ENCODE measurements around the gene NRAP.

NRAP gene

GRCh38 chr10:113616244-113617074 lies 47.4 kb downstream of the NRAP start:
- Histone ChIP-seq H3K9ac (ENCODE audit: insufficient read length, low read depth) (no peak overlapping the region), H3K4me1 (ENCODE audit: insufficient read depth, insufficient read length) (peaks cover 8% of the 10 kb centered on the region), H3K9me3 (ENCODE audit: insufficient read depth, low read length) (no peaks in the 10 kb centered on the region), H3K36me3 (ENCODE audit: insufficient read depth, insufficient read length, low read length) (no peaks in the 10 kb centered on the region), H3K27me3 (ENCODE audit: insufficient read depth, insufficient read length) (peaks cover 3% of the 10 kb centered on the region), H3K4me3 (ENCODE audit: insufficient read length, low read depth) (no peak overlapping the region)
- peak; percentile 57 for DNase-seq (ENCODE audit: low read depth, low spot score)
- no peak for TF ChIP-seq ZNF274 (IDR thresholded peaks at IDR 0.05; ENCODE audit: low read depth, low read length)
- no peak for TF ChIP-seq SUZ12 (IDR thresholded peaks at IDR 0.05; ENCODE audit: extremely low read depth, insufficient read depth, insufficient read length)

GRCh38 chr10:113613977-113614690 lies 49.7 kb downstream of the NRAP start:
- Histone ChIP-seq H3K4me3 (ENCODE audit: insufficient read length, low read depth) (no peak overlapping the region), H3K27me3 (ENCODE audit: insufficient read depth, insufficient read length) (peaks cover 3% of the 10 kb centered on the region), H3K9ac (ENCODE audit: insufficient read length, low read depth) (no peak overlapping the region), H3K9me3 (ENCODE audit: insufficient read depth, low read length) (no peaks in the 10 kb centered on the region), H3K36me3 (ENCODE audit: insufficient read depth, insufficient read length, low read length) (no peaks in the 10 kb centered on the region), H3K4me1 (ENCODE audit: insufficient read depth, insufficient read length) (peaks cover 8% of the 10 kb centered on the region)
- TF ChIP-seq SUZ12 (IDR thresholded peaks at IDR 0.05; ENCODE audit: extremely low read depth, insufficient read depth, insufficient read length) (no peak), ZNF274 (IDR thresholded peaks at IDR 0.05; ENCODE audit: low read depth, low read length) (no peak), YY1 (IDR thresholded peaks at IDR 0.05; ENCODE audit: insufficient read depth, insufficient read length) (no peak)
- DNase-seq (ENCODE audit: low read depth, low spot score) = no peak

- H3K36me3 ChIP-seq (ENCODE audit: insufficient read depth, insufficient read length, low read length) = no peaks in the 10 kb centered on the region
- H3K4me1 ChIP-seq (ENCODE audit: insufficient read depth, insufficient read length) = peaks cover 8% of the 10 kb centered on the region
- peaks cover 3% of the 10 kb centered on the region for H3K27me3 ChIP-seq (ENCODE audit: insufficient read depth, insufficient read length)
- H3K4me3 ChIP-seq (ENCODE audit: insufficient read length, low read depth) = no peak overlapping the region
- no peak for TF ChIP-seq ZNF274 (IDR thresholded peaks at IDR 0.05; ENCODE audit: low read depth, low read length)
- TF ChIP-seq YY1 (IDR thresholded peaks at IDR 0.05; ENCODE audit: insufficient read depth, insufficient read length) = no peak
- no peak for TF ChIP-seq SUZ12 (IDR thresholded peaks at IDR 0.05; ENCODE audit: extremely low read depth, insufficient read depth, insufficient read length)
- no peak overlapping the region for H3K9ac ChIP-seq (ENCODE audit: insufficient read length, low read depth)
- H3K9me3 ChIP-seq (ENCODE audit: insufficient read depth, low read length) = no peaks in the 10 kb centered on the region
- no peak for DNase-seq (ENCODE audit: low read depth, low spot score)
Measured at GRCh38 chr10:113613427-113613826, 50.4 kb downstream of the NRAP start.

- DNase-seq (ENCODE audit: low read depth, low spot score) = no peak
- TF ChIP-seq ZNF274 (IDR thresholded peaks at IDR 0.05; ENCODE audit: low read depth, low read length) = no peak
- no peak for TF ChIP-seq SUZ12 (IDR thresholded peaks at IDR 0.05; ENCODE audit: extremely low read depth, insufficient read depth, insufficient read length)
- no peak for TF ChIP-seq YY1 (IDR thresholded peaks at IDR 0.05; ENCODE audit: insufficient read depth, insufficient read length)
- H3K36me3 ChIP-seq (ENCODE audit: insufficient read depth, insufficient read length, low read length) = no peaks in the 10 kb centered on the region
Measured at GRCh38 chr10:113612154-113612553, 51.7 kb downstream of the NRAP start.

GRCh38 chr10:113610631-113611601 lies 52.9 kb downstream of the NRAP start:
- Histone ChIP-seq H3K36me3 (ENCODE audit: insufficient read depth, insufficient read length, low read length) (no peaks in the 10 kb centered on the region), H3K9me3 (ENCODE audit: insufficient read depth, low read length) (no peaks in the 10 kb centered on the region), H3K4me3 (ENCODE audit: insufficient read length, low read depth) (no peak overlapping the region), H3K27me3 (ENCODE audit: insufficient read depth, insufficient read length) (peaks cover 3% of the 10 kb centered on the region), H3K4me1 (ENCODE audit: insufficient read depth, insufficient read length) (peaks cover 8% of the 10 kb centered on the region), H3K9ac (ENCODE audit: insufficient read length, low read depth) (no peak overlapping the region)
- TF ChIP-seq SUZ12 (IDR thresholded peaks at IDR 0.05; ENCODE audit: extremely low read depth, insufficient read depth, insufficient read length) (no peak), YY1 (IDR thresholded peaks at IDR 0.05; ENCODE audit: insufficient read depth, insufficient read length) (no peak), ZNF274 (IDR thresholded peaks at IDR 0.05; ENCODE audit: low read depth, low read length) (no peak)
- DNase-seq (ENCODE audit: low read depth, low spot score) = no peak

More at GRCh38 chr10:113612154-113612553, 51.7 kb downstream of the NRAP start:
- H3K27me3 ChIP-seq (ENCODE audit: insufficient read depth, insufficient read length) = peaks cover 3% of the 10 kb centered on the region
- no peak overlapping the region for H3K9ac ChIP-seq (ENCODE audit: insufficient read length, low read depth)
- no peaks in the 10 kb centered on the region for H3K9me3 ChIP-seq (ENCODE audit: insufficient read depth, low read length)
- no peak overlapping the region for H3K4me3 ChIP-seq (ENCODE audit: insufficient read length, low read depth)
- peaks cover 8% of the 10 kb centered on the region for H3K4me1 ChIP-seq (ENCODE audit: insufficient read depth, insufficient read length)

- no peak overlapping the region for H3K9ac ChIP-seq (ENCODE audit: insufficient read length, low read depth)
- DNase-seq (ENCODE audit: low read depth, low spot score) = peak; percentile 32
- H3K4me1 ChIP-seq (ENCODE audit: insufficient read depth, insufficient read length) = peaks cover 6% of the 10 kb centered on the region
- H3K27me3 ChIP-seq (ENCODE audit: insufficient read depth, insufficient read length) = no peaks in the 10 kb centered on the region
- no peaks in the 10 kb centered on the region for H3K9me3 ChIP-seq (ENCODE audit: insufficient read depth, low read length)
- no peaks in the 10 kb centered on the region for H3K36me3 ChIP-seq (ENCODE audit: insufficient read depth, insufficient read length, low read length)
- no peak overlapping the region for H3K4me3 ChIP-seq (ENCODE audit: insufficient read length, low read depth)
- no peak for TF ChIP-seq YY1 (IDR thresholded peaks at IDR 0.05; ENCODE audit: insufficient read depth, insufficient read length)
- TF ChIP-seq ZNF274 (IDR thresholded peaks at IDR 0.05; ENCODE audit: low read depth, low read length) = no peak
- TF ChIP-seq SUZ12 (IDR thresholded peaks at IDR 0.05; ENCODE audit: extremely low read depth, insufficient read depth, insufficient read length) = no peak
Measured at GRCh38 chr10:113609704-113610108, 54.1 kb downstream of the NRAP start.
